Sigmoid colon (tissue), 7 donors: Measurements from ENCODE around the gene SSTR1. TPM values are rescaled to one million over a fixed set of nuclear protein-coding genes. Genes with fewer than 3 reads are reported as not detected.
"Not testable (repeated sequence)": the region's sequence is repeated elsewhere in the genome, so short reads cannot be mapped to it uniquely, and the experiment has no call there.

Source experiments
- DNase-seq: peaks from one replicate; pipeline ENCODE4 v3.0.0-alpha.2; 2019
- H3K27ac ChIP-seq, 4 donors: fragments of 200-600 bp; sonication (generic); one replicate each; pipeline ENCODE4 v1.5.1; 2016 to 2019; ENCODE audit warnings: mild to moderate bottlenecking in 1 of 4
- H3K27me3 ChIP-seq, 3 donors: fragments of 200-600 bp; sonication (generic); one replicate each; pipeline ENCODE4 v1.5.1; 2019; ENCODE audit warnings: mild to moderate bottlenecking in 1 of 3
- H3K36me3 ChIP-seq, 4 donors: fragments of 200-600 bp; sonication (generic); one replicate each; pipeline ENCODE4 v1.5.1; 2016 to 2019
- H3K4me1 ChIP-seq, 4 donors: fragments of 200-600 bp; sonication (generic); one replicate each; pipeline ENCODE4 v1.5.1; 2017 to 2019
- H3K4me3 ChIP-seq, 4 donors: fragments of 200-600 bp; sonication (generic); one replicate each; pipeline ENCODE4 v1.5.1; 2017 to 2019; ENCODE audit warnings: mild to moderate bottlenecking in 2 of 4, moderate library complexity in 1 of 4
- H3K9me3 ChIP-seq, 4 donors: fragments of 200-600 bp in 3 of 4; sonication (generic) in 3 of 4; one replicate each; pipeline versions ENCODE4 v1.5.1 to v1.6.1; 2013 to 2019
- CTCF ChIP-seq, 4 experiments: fragments of 450-650 bp in 3 of 4; fragments of 200-600 bp in 1 of 4; IDR thresholded peaks; one replicate each; pipeline ENCODE4 v1.5.1; 2016 to 2019; ENCODE audit warnings: antibody characterized with exemption in 4 of 4, mild to moderate bottlenecking in 3 of 4, moderate library complexity in 2 of 4
- EP300 ChIP-seq, 4 donors: sonication (generic); formaldehyde crosslinking; IDR thresholded peaks; one replicate each; pipeline ENCODE4 v1.6.1; 2017; ENCODE audit warnings: antibody characterized with exemption in 4 of 4
- POLR2A ChIP-seq, 2 donors: fragments of 450-650 bp; IDR thresholded peaks; one replicate each; pipeline ENCODE4 v1.6.1; 2016; ENCODE audit warnings: antibody characterized with exemption in 2 of 2, mild to moderate bottlenecking in 2 of 2, moderate library complexity in 2 of 2
- POLR2AphosphoS5 ChIP-seq, 4 donors: sonication (generic); formaldehyde crosslinking; IDR thresholded peaks; one replicate each; pipeline ENCODE4 v1.6.1; 2017; ENCODE audit warnings: antibody characterized with exemption in 4 of 4
- WGBS, 2 donors: extraction: QIAGEN DNeasy Blood & Tissue Kit; methylation state at CpG; one replicate each; pipeline ENCODE4 v1.1.7; 2013; 5-methylcytosine and 5-hydroxymethylcytosine counted together
- intact Hi-C: fragments of 100-400 bp; cut with DNase I; formaldehyde crosslinking; loops from one replicate; pipeline ENCODE4 v1.15.1; 2023
- polyA plus RNA-seq, 3 donors: library from polyadenylated mRNA; stranded (reverse); fragments of 200-250 nt; gene quantifications; one replicate each; pipeline ENCODE4 v1.2.3, GENCODE V29; 2013
- total RNA-seq, 4 donors: library from RNA; depleted of rRNA; stranded (reverse); fragments of >200 nt; gene quantifications; one replicate each; pipeline ENCODE4 v1.1.0, GENCODE V29; 2016
- donor health status: healthy with polysubstance abuse.
- donor health status: Bipolar disorder and iron deficiency.
- donor health status: healthy.

SSTR1 gene
- total and polyA plus RNA-seq, 7 donors = under 0.01 to 3.0 (median 1.7) TPM

- H3K36me3 ChIP-seq = no peaks in the 10 kb centered on the region
- DNase-seq = no peak
- H3K4me3 ChIP-seq = no peak overlapping the region
- TF ChIP-seq CTCF (IDR thresholded peaks at IDR 0.05) = no peak
- no peaks in the 10 kb centered on the region for H3K27me3 ChIP-seq
- intact Hi-C loops = no loop called here
- H3K4me1 ChIP-seq = no peaks in the 10 kb centered on the region
- no peak overlapping the region for H3K27ac ChIP-seq
- H3K9me3 ChIP-seq = no peaks in the 10 kb centered on the region
- WGBS, 2 donors = 41 to 91% methylated on average over 1 of the region's 1 CpG
Observed at GRCh38 chr14:38186216-38186615, 21.5 kb upstream of the SSTR1 start.

GRCh38 chr14:38187528-38187927 lies 20.2 kb upstream of the SSTR1 start:
- no peak for DNase-seq
- intact Hi-C loops = no loop called here
- 37 to 73% methylated on average over 2 of the region's 2 CpGs for WGBS, 2 donors
- no peaks in the 10 kb centered on the region for H3K4me1 ChIP-seq
- H3K9me3 ChIP-seq = no peaks in the 10 kb centered on the region
- H3K27me3 ChIP-seq = no peaks in the 10 kb centered on the region
- no peak for TF ChIP-seq CTCF (IDR thresholded peaks at IDR 0.05)
- TF ChIP-seq POLR2A (IDR thresholded peaks at IDR 0.05) = no peak
- no peak for TF ChIP-seq POLR2AphosphoS5 (IDR thresholded peaks at IDR 0.05)
- no peak for TF ChIP-seq EP300 (IDR thresholded peaks at IDR 0.05)
- no peak overlapping the region for H3K4me3 ChIP-seq
- no peak overlapping the region for H3K27ac ChIP-seq
- no peaks in the 10 kb centered on the region for H3K36me3 ChIP-seq

GRCh38 chr14:38189930-38190726 lies 17.6 kb upstream of the SSTR1 start:
- intact Hi-C loops = no loop called here
- no peaks in the 10 kb centered on the region for H3K4me1 ChIP-seq

GRCh38 chr14:38190846-38191245 lies 16.9 kb upstream of the SSTR1 start:
- H3K36me3 ChIP-seq, H3K9me3 ChIP-seq, DNase-seq, H3K27me3 ChIP-seq, intact Hi-C loops, H3K4me1 ChIP-seq, H3K4me3 ChIP-seq, H3K27ac ChIP-seq: not testable (repeated sequence)
- WGBS, 2 donors = 81 to 86% methylated on average over 11 of the region's 11 CpGs

More at GRCh38 chr14:38189930-38190726, 17.6 kb upstream of the SSTR1 start:
- Histone ChIP-seq H3K4me3 (no peak overlapping the region), H3K27ac (no peak overlapping the region), H3K9me3 (no peaks in the 10 kb centered on the region), H3K36me3 (no peaks in the 10 kb centered on the region), H3K27me3 (no peaks in the 10 kb centered on the region)
- no peak for TF ChIP-seq CTCF (IDR thresholded peaks at IDR 0.05)
- no peak for TF ChIP-seq EP300 (IDR thresholded peaks at IDR 0.05)
- no peak for TF ChIP-seq POLR2A (IDR thresholded peaks at IDR 0.05)
- no peak for TF ChIP-seq POLR2AphosphoS5 (IDR thresholded peaks at IDR 0.05)
- DNase-seq = no peak
- 94 to 96% methylated on average over 4 of the region's 4 CpGs for WGBS, 2 donors

GRCh38 chr14:38191491-38191890 lies 16.2 kb upstream of the SSTR1 start:
- H3K27ac ChIP-seq, H3K4me3 ChIP-seq, intact Hi-C loops, H3K9me3 ChIP-seq, DNase-seq, H3K27me3 ChIP-seq, H3K4me1 ChIP-seq, H3K36me3 ChIP-seq: not testable (repeated sequence)
- 77 to 80% methylated on average over 10 of the region's 10 CpGs for WGBS, 2 donors
